Measurements from ENCODE around the gene LAMC2.
"Not testable (repeated sequence)": the region's sequence is repeated elsewhere in the genome, so short reads cannot be mapped to it uniquely, and the experiment has no call there.

LAMC2 gene

GRCh38 chr1:183185941-183186490, at the start of gene LAMC2:
LAMC2 (plus strand) TSS chr1:183186264; CDS start chr1:183186353, 89 bp downstream.
- peak; percentile 16 for DNase-seq

GRCh38 chr1:183137782-183138181, 48.3 kb upstream of the LAMC2 start:
- DNase-seq = no peak

- no peak for DNase-seq
Measured at GRCh38 chr1:183138301-183138700, 47.8 kb upstream of the LAMC2 start.

DNA sequence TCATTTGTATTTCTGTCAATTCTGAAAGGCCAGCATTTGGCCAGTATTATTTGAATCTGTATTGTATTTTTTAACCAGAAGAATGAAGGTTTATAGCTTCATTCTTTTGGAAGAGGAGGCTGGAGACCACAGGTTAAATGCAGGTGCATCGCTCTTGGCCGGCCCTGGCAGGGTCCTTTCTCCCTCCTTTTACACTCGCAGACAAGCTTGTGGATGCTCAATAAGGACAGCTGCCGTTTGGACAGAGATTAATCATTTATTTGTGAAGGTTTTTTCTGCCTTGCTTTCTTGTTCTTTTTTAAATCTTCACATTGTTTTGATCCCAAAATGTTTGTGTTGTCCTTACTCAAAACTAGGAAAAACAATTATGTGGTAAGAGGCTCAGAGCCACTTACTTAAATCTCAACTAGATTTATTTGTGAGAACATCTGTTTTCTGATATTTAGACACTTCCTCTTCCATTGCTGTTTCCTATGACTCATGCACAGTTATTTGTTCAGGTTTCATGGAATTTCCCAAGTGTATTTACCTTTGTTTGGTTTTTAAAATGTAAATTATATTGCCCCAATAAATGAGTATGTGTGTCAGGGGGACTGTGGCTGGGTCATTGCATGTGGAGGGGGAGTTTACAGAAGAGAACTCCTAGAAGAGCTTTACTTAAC, 46.7 kb upstream of the LAMC2 start:
- no peak for DNase-seq

GRCh38 chr1:183140633-183141032, 45.4 kb upstream of the LAMC2 start:
- no peak for DNase-seq

DNA sequence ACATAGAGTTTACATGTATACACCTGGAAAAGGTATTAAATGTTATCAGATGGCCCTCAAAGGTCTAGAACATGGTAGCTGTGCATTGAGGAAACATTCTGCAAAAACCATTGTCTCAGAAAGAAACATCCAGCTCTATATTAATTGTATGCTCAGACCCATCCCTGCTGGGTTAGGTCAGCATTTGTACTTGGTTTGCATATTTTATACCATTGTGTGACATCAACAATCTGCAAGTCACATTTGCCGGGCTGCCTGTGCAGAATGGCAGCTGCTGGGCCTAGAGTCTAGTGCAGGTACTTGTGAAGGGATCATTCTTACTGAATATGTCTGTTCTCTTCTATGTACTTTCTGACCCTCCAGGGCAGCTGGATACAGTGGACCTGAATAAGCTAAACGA, 43.9 kb upstream of the LAMC2 start:
- no peak for DNase-seq

GRCh38 chr1:183143576-183144315, 42.3 kb upstream of the LAMC2 start:
- no peak for DNase-seq

DNA sequence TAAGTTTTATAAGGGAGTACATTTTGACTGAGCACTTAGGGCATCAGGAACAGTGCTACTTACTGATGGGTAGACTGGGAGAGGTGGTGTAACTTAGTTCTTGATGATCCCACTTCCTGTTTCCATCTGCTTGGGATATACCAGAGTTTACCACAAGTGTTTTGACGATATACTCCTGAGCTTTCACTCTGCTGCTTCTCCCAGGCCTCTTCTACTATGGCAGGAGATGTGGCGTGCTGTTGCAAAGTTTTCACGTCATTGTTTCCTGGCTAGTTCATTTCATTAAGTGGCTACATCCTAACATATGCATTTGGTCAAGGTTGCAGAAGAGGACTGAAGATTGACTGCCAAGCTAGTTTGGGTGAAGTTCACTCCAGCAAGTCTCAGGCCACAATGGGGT, 41.3 kb upstream of the LAMC2 start:
- no peak for DNase-seq

- DNase-seq = no peak
Measured at GRCh38 chr1:183147735-183148134, 38.3 kb upstream of the LAMC2 start.

- no peak for DNase-seq
Measured at GRCh38 chr1:183148599-183148998, 37.5 kb upstream of the LAMC2 start.

GRCh38 chr1:183149273-183149672, 36.8 kb upstream of the LAMC2 start:
- DNase-seq = no peak

GRCh38 chr1:183150032-183150431, 36.0 kb upstream of the LAMC2 start:
- not testable (repeated sequence) for DNase-seq

- no peak for DNase-seq
Measured at GRCh38 chr1:183150445-183150844, 35.6 kb upstream of the LAMC2 start.

DNA sequence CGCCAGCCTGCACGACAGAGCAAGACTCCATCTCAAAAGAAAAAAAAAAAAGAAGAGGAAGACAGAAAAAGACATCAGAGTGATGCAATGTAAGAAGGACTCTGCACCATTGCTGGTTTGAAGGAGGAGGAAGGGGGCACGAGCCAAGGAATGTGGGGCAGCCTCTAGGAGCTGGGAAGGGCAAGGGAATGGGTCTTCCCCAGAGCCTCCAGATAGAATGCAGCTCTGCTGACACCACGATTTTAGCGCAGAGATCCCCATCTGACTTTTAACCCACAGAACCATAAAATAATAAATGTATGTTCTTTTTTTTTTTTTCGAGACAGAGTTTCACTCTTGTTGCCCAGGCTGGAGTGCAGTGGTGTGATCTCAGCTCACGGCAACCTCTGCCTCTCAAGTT, 33.9 kb upstream of the LAMC2 start:
- DNase-seq = no peak

DNA sequence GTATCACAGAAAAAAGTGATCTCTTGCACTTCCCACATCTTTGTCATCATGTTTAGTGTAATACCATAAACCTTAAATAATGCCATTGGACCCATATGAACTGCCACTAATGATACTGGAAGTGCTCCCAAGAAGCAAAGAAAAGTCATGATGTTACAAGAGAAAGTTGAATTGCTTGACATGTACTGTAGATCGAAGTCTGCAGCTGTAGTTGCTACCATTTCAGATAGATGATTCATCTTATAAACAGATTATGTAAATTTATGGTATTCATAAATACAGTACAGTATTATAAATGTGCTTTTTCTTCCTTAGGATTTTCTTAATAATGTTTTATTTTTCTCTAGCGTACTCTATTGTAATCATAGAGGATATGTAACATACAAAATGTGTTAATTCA, 30.1 kb upstream of the LAMC2 start:
- DNase-seq = no peak

DNA sequence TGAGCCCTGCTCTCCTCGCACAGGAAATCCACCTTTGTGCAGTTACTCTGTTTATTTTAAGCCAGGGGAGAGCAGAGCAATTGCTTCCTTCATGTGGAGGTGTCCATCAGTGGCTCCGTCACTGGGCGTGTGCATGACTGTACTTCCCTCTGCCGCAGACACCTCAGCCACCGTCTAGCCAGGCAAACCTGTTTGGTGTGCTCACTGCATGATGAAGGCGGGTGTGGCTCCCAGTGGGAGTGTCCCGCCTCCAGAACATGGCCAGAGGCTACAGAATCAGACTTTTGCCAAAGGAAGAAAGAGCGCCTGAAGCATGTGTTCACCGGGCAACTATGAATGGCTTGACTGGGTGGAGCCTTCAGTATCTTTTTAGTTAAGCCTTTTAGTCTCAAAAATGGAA, 26.1 kb upstream of the LAMC2 start:
- peak; percentile 32 for DNase-seq

GRCh38 chr1:183161391-183161790, 24.7 kb upstream of the LAMC2 start:
- DNase-seq = no peak

DNA sequence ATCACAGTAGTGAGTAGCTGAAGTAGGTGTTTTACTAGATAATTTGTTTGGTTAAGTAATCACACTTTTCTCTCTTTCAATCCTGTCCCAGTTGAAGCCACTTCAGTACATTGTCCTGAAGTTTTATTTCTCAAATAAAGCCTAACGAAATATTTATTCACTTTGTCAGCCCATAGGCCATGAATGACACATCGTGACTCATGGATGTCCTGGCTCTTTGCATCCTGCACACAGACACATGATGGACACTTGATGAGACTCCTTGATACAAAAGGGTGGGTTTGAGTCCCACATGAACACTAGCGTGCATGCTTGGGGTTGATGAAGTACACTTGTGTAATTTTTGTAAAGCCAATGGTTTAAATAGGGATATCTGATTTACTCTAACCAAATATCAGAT, 22.7 kb upstream of the LAMC2 start:
- no peak for DNase-seq

GRCh38 chr1:183164340-183164739, 21.7 kb upstream of the LAMC2 start:
- DNase-seq = no peak

DNA sequence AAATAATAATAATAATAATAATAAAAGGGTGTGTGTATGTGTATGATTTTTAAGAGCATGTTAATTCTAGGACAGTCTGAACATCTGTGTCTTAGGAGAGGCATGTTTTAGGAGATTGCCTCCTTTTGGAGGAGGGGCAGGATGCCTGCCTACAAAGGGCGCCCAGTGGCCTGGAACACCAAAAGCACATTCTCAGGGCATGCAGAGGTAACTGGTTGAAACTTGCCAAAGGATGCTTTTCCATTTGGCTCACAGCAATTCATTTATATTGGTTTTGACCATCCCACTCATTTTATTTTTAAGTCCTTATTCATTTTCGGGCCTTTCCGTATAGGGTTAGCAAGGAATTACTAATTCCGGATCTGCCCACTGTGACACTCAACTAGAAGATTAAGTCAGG, 21.1 kb upstream of the LAMC2 start:
- no peak for DNase-seq

DNA sequence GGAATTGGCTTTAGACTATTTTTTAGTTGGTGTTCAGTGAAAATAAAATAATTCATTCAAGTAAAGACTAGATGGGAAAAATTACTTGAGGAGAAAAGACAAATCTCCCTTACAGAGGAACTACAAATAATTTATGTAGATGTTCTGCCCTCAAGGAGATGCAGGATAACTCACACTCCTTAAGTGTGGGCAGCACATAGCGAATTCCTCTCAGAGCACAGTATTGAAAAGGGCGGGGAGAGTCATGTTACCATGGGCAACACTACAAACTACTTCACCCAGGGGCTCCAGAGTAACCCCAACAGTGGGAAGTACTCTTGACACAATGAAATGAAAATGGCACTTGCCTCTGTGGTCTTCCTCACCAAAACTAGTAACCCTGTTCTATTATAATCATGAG, 20.6 kb upstream of the LAMC2 start:
- no peak for DNase-seq

- DNase-seq = no peak
Measured at GRCh38 chr1:183166454-183166853, 19.6 kb upstream of the LAMC2 start.

DNA sequence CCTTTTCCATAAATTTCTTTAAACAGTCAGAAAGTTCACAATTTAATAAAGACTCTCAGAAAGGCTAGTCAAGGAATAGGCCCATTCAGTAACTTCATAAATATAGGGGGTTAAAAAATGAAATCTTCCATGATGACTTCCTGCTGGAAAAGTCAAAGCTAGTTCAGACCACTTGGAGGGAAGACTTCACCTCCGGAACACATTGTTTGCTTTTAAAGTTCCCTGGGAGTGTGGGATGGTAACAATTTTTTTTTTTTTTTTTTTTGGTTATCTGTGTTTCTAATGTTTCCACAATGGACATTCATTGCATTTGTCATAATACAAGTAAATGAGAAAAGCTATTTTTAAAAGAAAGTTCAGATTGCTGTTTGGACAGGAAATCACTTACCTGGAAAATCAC, 18.4 kb upstream of the LAMC2 start:
- DNase-seq = no peak

- DNase-seq = no peak
Measured at GRCh38 chr1:183168308-183168707, 17.8 kb upstream of the LAMC2 start.

DNA sequence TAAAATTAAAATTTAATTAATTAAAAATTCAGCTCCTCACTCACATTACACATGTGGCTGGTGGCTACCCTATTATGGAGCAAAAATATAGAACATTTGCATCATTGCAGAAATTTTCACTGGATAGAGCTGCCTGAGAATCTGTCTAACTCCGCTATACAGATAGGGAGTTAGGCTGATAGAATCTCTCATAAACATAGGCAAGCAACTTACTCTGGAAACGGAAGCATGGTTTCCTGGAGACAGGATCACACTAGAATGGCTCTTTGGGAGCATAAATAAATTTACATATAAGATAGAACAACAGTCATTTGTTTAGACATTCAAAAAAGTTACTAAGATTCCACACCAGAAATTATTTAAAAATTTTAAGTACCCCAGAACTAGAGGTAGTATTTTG, 12.2 kb upstream of the LAMC2 start:
- no peak for DNase-seq
